ENCODE data around the gene TSPAN18. TPM values are rescaled to one million over a fixed set of nuclear protein-coding genes. Genes with fewer than 3 reads are reported as not detected.

The TSPAN18 gene
- total RNA-seq, 4 donors from 2014 or later, result 2.6 to 28.9 (median 4.9) TPM

GRCh38 chr11:44913502-44913901 is 186.7 kb downstream of the TSPAN18 start:
- Histone ChIP-seq H3K36me3 (no peaks in the 10 kb centered on the region), H3K9me3 (no peaks in the 10 kb centered on the region), H3K4me3 (no peak overlapping the region), H3K27me3 (no peaks in the 10 kb centered on the region), H3K27ac (no peak overlapping the region), H3K4me1 (peaks cover 0 to 11% (median 0%) of the 10 kb centered on the region in 4 donors)
- intact Hi-C loops (cut with DNase I; ENCODE audit: low total_unique reads) (no loop called here), in situ Hi-C loops (cut with MboI; ENCODE audit: low pct_ligation_motif_present in 1 of 4, low pct_unique_long_range_greater_than_20kb in 1 of 4, low sequenced_read_pairs in 3 of 4) (loop anchor here (5.0 to 25.0 kb wide), 4 partner anchors 201 to 626 kb away; no protein-coding TSS in a partner anchor)
- DNase-seq, result no peak
- TF ChIP-seq POLR2A (IDR thresholded peaks at IDR 0.05) (no peak), CTCF (IDR thresholded peaks at IDR 0.05) (no peak), POLR2AphosphoS5 (IDR thresholded peaks at IDR 0.05) (no peak), EP300 (IDR thresholded peaks at IDR 0.05; ENCODE audit: low read depth) (no peak)

DNA sequence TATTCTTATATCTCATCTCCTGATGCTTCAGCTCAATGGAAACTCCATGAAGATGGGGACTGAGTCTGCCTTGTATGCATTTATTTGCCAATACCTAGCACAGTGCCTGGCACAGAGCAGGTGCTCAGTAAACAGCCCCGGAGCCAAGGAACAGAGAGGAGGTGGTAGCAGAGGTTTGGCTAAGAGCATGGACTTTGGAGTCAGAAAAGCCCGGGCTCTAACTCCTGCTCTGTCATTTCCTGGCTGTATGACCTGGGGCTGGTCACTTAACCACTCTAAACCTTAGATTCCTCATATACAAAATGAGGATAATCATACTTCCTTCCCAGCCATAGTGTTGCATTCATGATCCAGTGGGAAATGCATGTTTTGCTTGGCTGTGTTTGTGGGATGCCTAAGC is 187.3 kb downstream of the TSPAN18 start:
- Histone ChIP-seq H3K4me1 (peaks cover 0 to 11% (median 0%) of the 10 kb centered on the region in 4 donors), H3K27me3 (no peaks in the 10 kb centered on the region), H3K27ac (no peak overlapping the region), H3K9me3 (no peaks in the 10 kb centered on the region), H3K36me3 (no peaks in the 10 kb centered on the region), H3K4me3 (no peak overlapping the region)
- 51% methylated on average over 2 of the region's 2 CpGs; no CpG with 5 or more reads in 1 of the 2 donors for WGBS, 2 donors (ENCODE audit: low coverage in 1 of 2)
- DNase-seq, result no peak
- intact Hi-C loops (cut with DNase I; ENCODE audit: low total_unique reads), result no loop called here
- in situ Hi-C loops (cut with MboI; ENCODE audit: low pct_ligation_motif_present in 1 of 4, low pct_unique_long_range_greater_than_20kb in 1 of 4, low sequenced_read_pairs in 3 of 4), result loop anchor here (5.0 to 25.0 kb wide), 4 partner anchors 202 to 627 kb away; no protein-coding TSS in a partner anchor
- no peak for TF ChIP-seq POLR2AphosphoS5 (IDR thresholded peaks at IDR 0.05)
- TF ChIP-seq EP300 (IDR thresholded peaks at IDR 0.05; ENCODE audit: low read depth), result no peak
- no peak for TF ChIP-seq CTCF (IDR thresholded peaks at IDR 0.05)
- no peak for TF ChIP-seq POLR2A (IDR thresholded peaks at IDR 0.05)

DNA sequence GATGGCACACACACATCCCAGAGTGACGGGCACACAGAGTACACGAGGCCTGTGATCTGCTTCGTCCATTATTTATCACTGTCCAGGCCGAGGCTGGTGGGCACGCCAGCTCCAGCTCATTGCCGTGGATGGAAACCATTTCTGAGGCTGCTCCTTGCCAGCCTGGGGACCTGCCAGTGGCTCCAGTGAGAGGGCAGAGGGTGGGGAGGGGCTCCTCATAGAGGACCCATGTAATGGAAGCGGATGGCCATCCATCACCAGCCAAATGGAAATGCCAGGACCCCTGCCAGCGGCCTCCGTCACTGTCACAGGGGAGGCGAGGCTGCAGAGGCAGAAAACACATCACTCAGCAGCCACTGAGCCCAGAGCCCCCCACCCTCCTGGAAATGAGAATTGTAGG is 188.2 kb downstream of the TSPAN18 start:
- Histone ChIP-seq H3K4me1 (peaks cover 0 to 11% (median 0%) of the 10 kb centered on the region in 4 donors), H3K36me3 (no peaks in the 10 kb centered on the region), H3K4me3 (no peak overlapping the region), H3K27ac (no peak overlapping the region), H3K9me3 (no peaks in the 10 kb centered on the region), H3K27me3 (no peaks in the 10 kb centered on the region)
- WGBS, 2 donors (ENCODE audit: low coverage in 1 of 2), result 81% methylated on average over 10 of the region's 10 CpGs; no CpG with 5 or more reads in 1 of the 2 donors
- DNase-seq, result no peak
- in situ Hi-C loops (cut with MboI; ENCODE audit: low pct_ligation_motif_present in 1 of 4, low pct_unique_long_range_greater_than_20kb in 1 of 4, low sequenced_read_pairs in 3 of 4) (loop anchor here in 3 of 4 donors (10.0 to 25.0 kb wide), 3 partner anchors 203 to 628 kb away; no protein-coding TSS in a partner anchor), intact Hi-C loops (cut with DNase I; ENCODE audit: low total_unique reads) (no loop called here)
- no peak for TF ChIP-seq POLR2A (IDR thresholded peaks at IDR 0.05)
- TF ChIP-seq CTCF (IDR thresholded peaks at IDR 0.05), result no peak

GRCh38 chr11:44915621-44916020 is 188.9 kb downstream of the TSPAN18 start:
- in situ Hi-C loops (cut with MboI; ENCODE audit: low pct_ligation_motif_present in 1 of 4, low pct_unique_long_range_greater_than_20kb in 1 of 4, low sequenced_read_pairs in 3 of 4), result loop anchor here in 3 of 4 donors (10.0 to 25.0 kb wide), 3 partner anchors 203 to 628 kb away; no protein-coding TSS in a partner anchor

More at GRCh38 chr11:44915621-44916020, 188.9 kb downstream of the TSPAN18 start:
- Histone ChIP-seq H3K4me3 (no peak overlapping the region), H3K4me1 (peaks cover 0 to 11% (median 0%) of the 10 kb centered on the region in 4 donors), H3K36me3 (no peaks in the 10 kb centered on the region), H3K27me3 (no peaks in the 10 kb centered on the region), H3K27ac (no peak overlapping the region), H3K9me3 (no peaks in the 10 kb centered on the region)
- no peak for DNase-seq
- 70 to 88% methylated on average over 6 to 10 of the region's 10 CpGs for WGBS, 2 donors (ENCODE audit: low coverage in 1 of 2)
- TF ChIP-seq POLR2A (IDR thresholded peaks at IDR 0.05) (no peak), POLR2AphosphoS5 (IDR thresholded peaks at IDR 0.05) (no peak), CTCF (IDR thresholded peaks at IDR 0.05) (no peak), EP300 (IDR thresholded peaks at IDR 0.05; ENCODE audit: low read depth) (no peak)
- intact Hi-C loops (cut with DNase I; ENCODE audit: low total_unique reads), result no loop called here

Measured in transverse colon (tissue), 4 donors.